ENCODE measurements around the gene GIGYF1. TPM values are rescaled to one million over a fixed set of nuclear protein-coding genes. Genes with fewer than 3 reads are reported as not detected.

Gene GIGYF1
- total and polyA plus RNA-seq, 2 donors (not counting 3 experiments of a cell fraction or from before 2014, with no cell fraction given), result 13.6 to 46.3 TPM

DNA sequence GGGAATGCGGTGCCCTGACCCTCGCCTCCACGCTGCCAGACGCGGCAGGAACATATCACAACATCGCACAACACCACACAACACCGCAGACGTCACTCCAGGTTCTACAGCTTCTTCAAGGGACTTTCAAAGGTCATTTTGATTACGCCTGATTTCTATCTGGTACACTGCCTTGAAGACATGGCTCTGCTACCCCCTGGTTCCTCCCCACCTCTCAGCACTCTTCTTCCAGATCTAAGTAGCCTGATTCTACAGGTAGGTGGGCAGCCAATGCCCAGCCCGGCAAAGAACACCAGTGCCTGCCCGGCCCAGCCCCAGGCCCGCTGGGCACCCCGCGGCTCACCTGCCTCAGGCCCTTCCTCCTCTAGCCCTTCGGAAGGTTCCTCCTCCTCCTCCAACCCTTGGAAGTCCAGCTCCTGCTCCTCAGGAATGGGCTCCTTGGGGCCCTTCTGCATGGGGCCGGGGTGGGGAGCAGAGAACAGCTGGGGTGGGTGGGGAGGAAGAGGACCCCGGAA is 8.4 kb downstream of the GIGYF1 start:
- no peaks in the 10 kb centered on the region for H3K4me1 ChIP-seq (ENCODE audit: control insufficient read depth, extremely low read depth, insufficient read depth, low read length)
- peaks cover 19% of the 10 kb centered on the region for H3K79me2 ChIP-seq (ENCODE audit: control insufficient read depth, insufficient read depth, low read length)
- DNase-seq (ENCODE audit: low read depth, low spot score), result no peak
- H3K4me3 ChIP-seq (replicated peaks in 1 of 3; ENCODE audit: insufficient read depth in 1 of 3, low read depth in 1 of 3, low read length in 3 of 3), result no peak overlapping the region
- H3K9ac ChIP-seq (replicated peaks; ENCODE audit: extremely low read depth, insufficient read depth, low read length), result no peak overlapping the region
- POLR2A ChIA-PET, result interaction anchor here (0.6 kb wide), 1 partner anchor 131 kb away, joined by 4 read pairs; no protein-coding TSS in a partner anchor
- dilution Hi-C loops (cut with MboI; ENCODE audit: extremely low pct_ligation_motif_present, low sequenced_read_pairs) (no loop called here), intact Hi-C loops (cut with micrococcal nuclease) (no loop called here)
- H3K27ac ChIP-seq (ENCODE audit: insufficient read depth, low read depth, low read length), result no peak overlapping the region
- H3K4me2 ChIP-seq (ENCODE audit: insufficient read depth, low read length), result no peak overlapping the region
- no peaks in the 10 kb centered on the region for H3K9me3 ChIP-seq (replicated peaks; ENCODE audit: control insufficient read depth, insufficient read depth, low read length)
- CTCF ChIA-PET, result interaction anchor here (0.9 kb wide), 1 partner anchor 20 kb away, joined by 4 read pairs; the partner anchor contains the start of gene POP7
- no peak overlapping the region for H2AFZ ChIP-seq (ENCODE audit: low read depth, low read length)
- H3K9me1 ChIP-seq (replicated peaks; ENCODE audit: control insufficient read depth, extremely low read depth, insufficient read depth, low read length), result no peaks in the 10 kb centered on the region
- FAIRE-seq, result no peak
- TF ChIP-seq MYC (IDR thresholded peaks at IDR 0.05; ENCODE audit: low read depth, low read length), result no peak
- TF ChIP-seq EZH2 (IDR thresholded peaks at IDR 0.05; ENCODE audit: borderline replicate concordance, low read depth, low read length, severe bottlenecking), result no peak
- TF ChIP-seq POLR2AphosphoS5 (IDR thresholded peaks at IDR 0.05; ENCODE audit: insufficient read depth, low read depth, low read length), result no peak
- TF ChIP-seq FOS (IDR thresholded peaks at IDR 0.05; ENCODE audit: borderline replicate concordance, insufficient read depth, low read length), result no peak
- no peak for TF ChIP-seq GATA2 (IDR thresholded peaks at IDR 0.05; ENCODE audit: insufficient read depth, insufficient read length, low read depth, low read length)
- TF ChIP-seq, protein P1, sequence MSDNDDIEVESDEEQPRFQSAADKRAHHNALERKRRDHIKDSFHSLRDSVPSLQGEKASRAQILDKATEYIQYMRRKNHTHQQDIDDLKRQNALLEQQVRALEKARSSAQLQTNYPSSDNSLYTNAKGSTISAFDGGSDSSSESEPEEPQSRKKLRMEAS (IDR thresholded peaks at IDR 0.05; ENCODE audit: insufficient read depth, insufficient read length), result no peak
- TF ChIP-seq, protein P2, sequence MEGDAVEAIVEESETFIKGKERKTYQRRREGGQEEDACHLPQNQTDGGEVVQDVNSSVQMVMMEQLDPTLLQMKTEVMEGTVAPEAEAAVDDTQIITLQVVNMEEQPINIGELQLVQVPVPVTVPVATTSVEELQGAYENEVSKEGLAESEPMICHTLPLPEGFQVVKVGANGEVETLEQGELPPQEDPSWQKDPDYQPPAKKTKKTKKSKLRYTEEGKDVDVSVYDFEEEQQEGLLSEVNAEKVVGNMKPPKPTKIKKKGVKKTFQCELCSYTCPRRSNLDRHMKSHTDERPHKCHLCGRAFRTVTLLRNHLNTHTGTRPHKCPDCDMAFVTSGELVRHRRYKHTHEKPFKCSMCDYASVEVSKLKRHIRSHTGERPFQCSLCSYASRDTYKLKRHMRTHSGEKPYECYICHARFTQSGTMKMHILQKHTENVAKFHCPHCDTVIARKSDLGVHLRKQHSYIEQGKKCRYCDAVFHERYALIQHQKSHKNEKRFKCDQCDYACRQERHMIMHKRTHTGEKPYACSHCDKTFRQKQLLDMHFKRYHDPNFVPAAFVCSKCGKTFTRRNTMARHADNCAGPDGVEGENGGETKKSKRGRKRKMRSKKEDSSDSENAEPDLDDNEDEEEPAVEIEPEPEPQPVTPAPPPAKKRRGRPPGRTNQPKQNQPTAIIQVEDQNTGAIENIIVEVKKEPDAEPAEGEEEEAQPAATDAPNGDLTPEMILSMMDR (IDR thresholded peaks at IDR 0.05; ENCODE audit: extremely low read depth in 1 of 2, insufficient read depth in 1 of 2, low read depth in 1 of 2, low read length in 2 of 2), result no peak
- TF ChIP-seq POLR2A (IDR thresholded peaks at IDR 0.05; ENCODE audit: low read depth, low read length), result no peak
- no peak for TF ChIP-seq JUN (IDR thresholded peaks at IDR 0.05; ENCODE audit: borderline replicate concordance, insufficient read depth, insufficient read length, low read depth)
- H3K27me3 ChIP-seq (ENCODE audit: control insufficient read depth in 2 of 2, insufficient read depth in 2 of 2, low read length in 2 of 2), result no peaks in the 10 kb centered on the region
- BruUV-seq (replicated peaks), result no TSS peak
- H4K20me1 ChIP-seq (replicated peaks; ENCODE audit: control insufficient read depth, extremely low read depth, insufficient read depth, low read length), result no peaks in the 10 kb centered on the region
- H3K36me3 ChIP-seq (ENCODE audit: control insufficient read depth in 2 of 2, extremely low read depth in 1 of 2, insufficient read depth in 2 of 2, low read length in 2 of 2), result peaks cover 7 to 70% of the 10 kb centered on the region in 2 experiments

All from endothelial cell of umbilical vein (primary cell).